H54 (cell line): ENCODE results near the gene NR4A2.
"Not testable (repeated sequence)": the region's sequence is repeated elsewhere in the genome, so short reads cannot be mapped to it uniquely, and the experiment has no call there.

Source experiments
- DNase-seq: peaks from one replicate; pipeline ENCODE4 v3.0.0; 2011; ENCODE audit warnings: low spot score, mixed read lengths; ENCODE audit not compliant: insufficient read length
- FAIRE-seq: peaks from 3 replicates; lab custom pipeline; 2011; peaks lifted over from hg19 to GRCh38; lab: Jason Lieb, UNC
- POLR2A ChIP-seq: IDR thresholded peaks from 2 replicates; pipeline ENCODE4 v1.6.1; 2011; ENCODE audit warnings: low read depth, mild to moderate bottlenecking, low read length

NR4A2 gene

GRCh38 chr2:156321243-156321904, 11.1 kb downstream of the NR4A2 start:
- DNase-seq (no peak), FAIRE-seq (no peak)
- no peak for TF ChIP-seq POLR2A

GRCh38 chr2:156320486-156321098, 11.9 kb downstream of the NR4A2 start:
- DNase-seq = no peak
- no peak for TF ChIP-seq POLR2A
- FAIRE-seq = no peak

- FAIRE-seq (no peak), DNase-seq (no peak)
- no peak for TF ChIP-seq POLR2A
Measured at GRCh38 chr2:156319811-156320485, 12.6 kb downstream of the NR4A2 start.

- no peak for TF ChIP-seq POLR2A
- FAIRE-seq (no peak), DNase-seq (no peak)
Measured at GRCh38 chr2:156317631-156318030, 14.9 kb downstream of the NR4A2 start.

GRCh38 chr2:156311976-156312375, 20.5 kb downstream of the NR4A2 start:
- TF ChIP-seq POLR2A = no peak
- DNase-seq (no peak), FAIRE-seq (no peak)

- DNase-seq = no peak
- FAIRE-seq = no peak
- TF ChIP-seq POLR2A = no peak
Measured at GRCh38 chr2:156310773-156311172, 21.7 kb downstream of the NR4A2 start.

- no peak for TF ChIP-seq POLR2A
- no peak for DNase-seq
- no peak for FAIRE-seq
Measured at GRCh38 chr2:156309917-156310316, 22.6 kb downstream of the NR4A2 start.

GRCh38 chr2:156309167-156309566, 23.4 kb downstream of the NR4A2 start:
- TF ChIP-seq POLR2A = no peak
- FAIRE-seq = no peak
- no peak for DNase-seq

- no peak for FAIRE-seq
- DNase-seq = no peak
- TF ChIP-seq POLR2A = no peak
Measured at GRCh38 chr2:156306821-156307220, 25.7 kb downstream of the NR4A2 start.

GRCh38 chr2:156305121-156305520, 27.4 kb downstream of the NR4A2 start:
- DNase-seq (no peak), FAIRE-seq (no peak)
- TF ChIP-seq POLR2A = no peak

- DNase-seq (no peak), FAIRE-seq (no peak)
- TF ChIP-seq POLR2A = no peak
Measured at GRCh38 chr2:156300337-156300736, 32.2 kb downstream of the NR4A2 start.

- FAIRE-seq = peak; percentile 36
- no peak for TF ChIP-seq POLR2A
- DNase-seq = no peak
Measured at GRCh38 chr2:156294945-156295580, 37.5 kb downstream of the NR4A2 start.

- DNase-seq, FAIRE-seq: not testable (repeated sequence)
Measured at GRCh38 chr2:156293382-156293781, 39.1 kb downstream of the NR4A2 start.
